SK-N-SH (cell line): ENCODE data around the gene MBD2.

ENCODE experiments used
- CHD2 ChIP-seq: fragments of 150-350 bp; IDR thresholded peaks from 2 replicates; pipeline ENCODE4 v1.6.1; 2018; ENCODE audit warnings: low read length; ENCODE audit not compliant: partially characterized antibody
- ELF1 ChIP-seq: IDR thresholded peaks from 2 replicates; pipeline ENCODE4 v1.4.0; 2012
- EZH2phosphoT487 ChIP-seq: fragments of 200-600 bp; sonication (generic); IDR thresholded peaks from 2 replicates; pipeline ENCODE4 v1.6.1; 2017; ENCODE audit warnings: low read depth, mixed run types, mild to moderate bottlenecking, antibody characterized with exemption, moderate library complexity, borderline replicate concordance
- POLR2AphosphoS5 ChIP-seq: IDR thresholded peaks from 2 replicates; pipeline ENCODE4 v1.6.1; 2012; ENCODE audit warnings: low read depth, low read length
- RAD21 ChIP-seq: IDR thresholded peaks from 2 replicates; pipeline ENCODE4 v1.6.1; 2012; ENCODE audit warnings: mild to moderate bottlenecking, low read length
- REST ChIP-seq: IDR thresholded peaks from 2 replicates; pipeline ENCODE4 v1.6.1; 2012; ENCODE audit warnings: mild to moderate bottlenecking, low read depth, low read length, moderate library complexity
- SMC3 ChIP-seq: IDR thresholded peaks from 2 replicates; pipeline ENCODE4 v1.6.1; 2012; ENCODE audit warnings: low read depth, low read length, improper control_type of control experiment
- TAF1 ChIP-seq: IDR thresholded peaks from 2 replicates; pipeline ENCODE4 v1.6.1; 2012; ENCODE audit warnings: low read depth, mild to moderate bottlenecking, low read length, moderate library complexity, borderline replicate concordance
- YY1 ChIP-seq: IDR thresholded peaks from 2 replicates; pipeline ENCODE4 v1.4.0; 2012; ENCODE audit warnings: low read depth, mild to moderate bottlenecking
- TF ChIP-seq, protein P1 (sequence below): fragments of 200-600 bp; sonication (generic); IDR thresholded peaks from 2 replicates; pipeline ENCODE4 v1.6.1; 2017; ENCODE audit warnings: antibody characterized with exemption, mild to moderate bottlenecking, moderate library complexity
- TF ChIP-seq, protein P2 (sequence below): fragments of 150-350 bp; IDR thresholded peaks from 2 replicates; pipeline ENCODE4 v1.6.1; 2017; ENCODE audit warnings: antibody characterized with exemption, low read length, low read depth, borderline replicate concordance
- TF ChIP-seq, protein P3 (sequence below): IDR thresholded peaks from 2 replicates; pipeline ENCODE4 v1.4.0; 2012; ENCODE audit warnings: low read depth, borderline replicate concordance

DNA sequence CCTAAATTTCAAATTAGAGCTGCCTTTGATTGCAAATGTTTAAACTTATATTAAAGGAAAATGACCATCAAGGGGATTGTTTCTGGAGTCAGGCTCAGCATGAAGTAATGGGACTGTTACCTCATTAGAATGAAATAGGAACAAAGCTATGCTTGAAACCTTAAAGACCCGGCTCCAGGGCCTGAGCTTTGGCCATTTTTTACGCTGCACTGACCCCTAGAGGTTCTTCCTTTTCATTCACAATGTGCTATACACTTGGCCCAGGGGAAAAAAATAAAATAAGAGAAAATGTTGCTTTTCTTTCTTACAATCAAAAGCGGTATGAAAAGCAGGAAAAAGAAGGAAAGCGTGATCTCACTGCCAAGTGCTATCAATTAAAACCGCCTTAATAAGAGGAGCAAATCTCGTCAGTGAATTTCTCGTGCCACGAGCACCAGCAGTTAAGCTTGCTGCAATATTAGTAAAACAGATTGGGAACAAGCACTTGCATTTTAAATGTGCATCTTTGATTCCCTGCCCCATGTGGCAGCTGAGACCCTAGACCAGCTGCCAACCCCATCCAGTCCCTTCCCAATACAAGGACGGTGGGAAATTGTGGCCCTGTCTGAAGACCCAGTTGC is 96.6 kb downstream of the MBD2 start:
- TF ChIP-seq, protein P1, sequence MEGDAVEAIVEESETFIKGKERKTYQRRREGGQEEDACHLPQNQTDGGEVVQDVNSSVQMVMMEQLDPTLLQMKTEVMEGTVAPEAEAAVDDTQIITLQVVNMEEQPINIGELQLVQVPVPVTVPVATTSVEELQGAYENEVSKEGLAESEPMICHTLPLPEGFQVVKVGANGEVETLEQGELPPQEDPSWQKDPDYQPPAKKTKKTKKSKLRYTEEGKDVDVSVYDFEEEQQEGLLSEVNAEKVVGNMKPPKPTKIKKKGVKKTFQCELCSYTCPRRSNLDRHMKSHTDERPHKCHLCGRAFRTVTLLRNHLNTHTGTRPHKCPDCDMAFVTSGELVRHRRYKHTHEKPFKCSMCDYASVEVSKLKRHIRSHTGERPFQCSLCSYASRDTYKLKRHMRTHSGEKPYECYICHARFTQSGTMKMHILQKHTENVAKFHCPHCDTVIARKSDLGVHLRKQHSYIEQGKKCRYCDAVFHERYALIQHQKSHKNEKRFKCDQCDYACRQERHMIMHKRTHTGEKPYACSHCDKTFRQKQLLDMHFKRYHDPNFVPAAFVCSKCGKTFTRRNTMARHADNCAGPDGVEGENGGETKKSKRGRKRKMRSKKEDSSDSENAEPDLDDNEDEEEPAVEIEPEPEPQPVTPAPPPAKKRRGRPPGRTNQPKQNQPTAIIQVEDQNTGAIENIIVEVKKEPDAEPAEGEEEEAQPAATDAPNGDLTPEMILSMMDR = peak; percentile 77
- TF ChIP-seq TAF1 (no peak), CHD2 (no peak), ELF1 (no peak), POLR2AphosphoS5 (no peak), YY1 (no peak), SMC3 (peak; percentile 45), REST (no peak), EZH2phosphoT487 (no peak), RAD21 (peak; percentile 88)
- TF ChIP-seq, protein P2, sequence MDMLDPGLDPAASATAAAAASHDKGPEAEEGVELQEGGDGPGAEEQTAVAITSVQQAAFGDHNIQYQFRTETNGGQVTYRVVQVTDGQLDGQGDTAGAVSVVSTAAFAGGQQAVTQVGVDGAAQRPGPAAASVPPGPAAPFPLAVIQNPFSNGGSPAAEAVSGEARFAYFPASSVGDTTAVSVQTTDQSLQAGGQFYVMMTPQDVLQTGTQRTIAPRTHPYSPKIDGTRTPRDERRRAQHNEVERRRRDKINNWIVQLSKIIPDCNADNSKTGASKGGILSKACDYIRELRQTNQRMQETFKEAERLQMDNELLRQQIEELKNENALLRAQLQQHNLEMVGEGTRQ = no peak
- TF ChIP-seq, protein P3, sequence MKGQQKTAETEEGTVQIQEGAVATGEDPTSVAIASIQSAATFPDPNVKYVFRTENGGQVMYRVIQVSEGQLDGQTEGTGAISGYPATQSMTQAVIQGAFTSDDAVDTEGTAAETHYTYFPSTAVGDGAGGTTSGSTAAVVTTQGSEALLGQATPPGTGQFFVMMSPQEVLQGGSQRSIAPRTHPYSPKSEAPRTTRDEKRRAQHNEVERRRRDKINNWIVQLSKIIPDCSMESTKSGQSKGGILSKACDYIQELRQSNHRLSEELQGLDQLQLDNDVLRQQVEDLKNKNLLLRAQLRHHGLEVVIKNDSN = no peak
